K562 (cell line): ENCODE results near the gene EXOC4. TPM values are rescaled to one million over a fixed set of nuclear protein-coding genes. Genes with fewer than 3 reads are reported as not detected.
"Not testable (repeated sequence)": the region's sequence is repeated elsewhere in the genome, so short reads cannot be mapped to it uniquely, and the experiment has no call there.

Experiments
- ATAC-seq: fragments of 200-7000 bp; cut with Tn5 transposase; 3 replicates; pipeline ENCODE4 v1.9.1; 2020; ENCODE audit warnings: moderate library complexity
- BruUV-seq: library from RNA; stranded (reverse); fragments of 400-500 nt; replicated peaks from 2 replicates; lab custom pipeline; 2021; lab: Mats Ljungman, UMichigan
- CTCF ChIA-PET: fragments of 300-600 bp; formaldehyde crosslinking; extraction: SDS; loops from one replicate; lab custom pipeline; 2021; ENCODE audit warnings: low intra/inter-chr PET ratio; lab: Yijun Ruan, JAX
- POLR2A ChIA-PET: fragments of 300-600, 350-650 bp; sonication (Branson Sonifier 250); formaldehyde crosslinking; extraction: SDS; loops from one replicate; lab custom pipeline; 2021; ENCODE audit warnings: antibody characterized with exemption, inconsistent platforms; lab: Yijun Ruan, JAX
- DNase-seq, 4 experiments: peaks; one replicate each; pipeline versions ENCODE4 v3.0.0 to v3.0.0-alpha.2; 2011 to 2018; ENCODE audit warnings: low spot score in 3 of 4, mixed read lengths in 3 of 4; ENCODE audit errors: extremely low read depth in 1 of 4
- FAIRE-seq: peaks from 2 replicates; lab custom pipeline; 2011; peaks lifted over from hg19 to GRCh38; lab: Jason Lieb, UNC
- H2AFZ ChIP-seq: 2 replicates; pipeline ENCODE4 v1.6.0; 2011; ENCODE audit warnings: low read depth, low read length, control low read depth, inconsistent platforms
- H3K27ac ChIP-seq: fragments of 200-600 bp; 3 replicates; pipeline ENCODE4 v1.8.0; 2011; ENCODE audit warnings: low read depth, mild to moderate bottlenecking, control low read depth, inconsistent platforms, low read length, moderate library complexity, mixed read lengths; ENCODE audit errors: extremely low read depth
- H3K27me3 ChIP-seq, 2 experiments: fragments of 300-600 bp in 1 of 2; 2 replicates in 1 of 2; 3 replicates in 1 of 2; pipeline versions ENCODE4 v1.6.0 to v1.8.0; 2011; ENCODE audit warnings: inconsistent platforms in 2 of 2, low read length in 2 of 2, mild to moderate bottlenecking in 1 of 2, mixed read lengths in 1 of 2, moderate library complexity in 1 of 2; ENCODE audit not compliant: control insufficient read depth in 2 of 2, insufficient read depth in 2 of 2
- H3K36me3 ChIP-seq: fragments of 300-600 bp; 3 replicates; pipeline ENCODE4 v1.8.0; 2011; ENCODE audit warnings: mild to moderate bottlenecking, low read length, inconsistent platforms; ENCODE audit not compliant: control insufficient read depth, insufficient read depth
- H3K4me1 ChIP-seq, 2 experiments: fragments of 200-600 bp in 1 of 2; replicated peaks in 1 of 2; 2 replicates in 1 of 2; 3 replicates in 1 of 2; pipeline versions ENCODE4 v1.5.1 to v1.8.0; 2011; ENCODE audit warnings: inconsistent platforms in 2 of 2, low read length in 2 of 2, mild to moderate bottlenecking in 1 of 2, mixed read lengths in 1 of 2, moderate library complexity in 1 of 2; ENCODE audit not compliant: control insufficient read depth in 2 of 2, insufficient read depth in 2 of 2
- H3K4me2 ChIP-seq: 2 replicates; pipeline ENCODE4 v1.6.1; 2011; ENCODE audit warnings: low read length, control low read depth, inconsistent platforms, mixed read lengths; ENCODE audit not compliant: insufficient read depth
- H3K4me3 ChIP-seq: fragments of 200-600 bp; sonication (generic), shearing (Covaris generic); 2 replicates; pipeline ENCODE4 v1.5.1; 2016; ENCODE audit warnings: control low read depth, inconsistent platforms
- H3K79me2 ChIP-seq: fragments of 200-600 bp; 3 replicates; pipeline ENCODE4 v1.8.0; 2011; ENCODE audit warnings: low read length, inconsistent platforms; ENCODE audit not compliant: control insufficient read depth, insufficient read depth
- H3K9ac ChIP-seq, 2 experiments: 2 replicates each; pipeline versions ENCODE4 v1.6.0 to v1.6.1; 2011; ENCODE audit warnings: low read depth in 2 of 2, low read length in 2 of 2, control low read depth in 1 of 2, inconsistent platforms in 1 of 2, mild to moderate bottlenecking in 1 of 2, mixed read lengths in 1 of 2; ENCODE audit not compliant: insufficient read depth in 1 of 2
- H3K9me1 ChIP-seq: one replicate; pipeline ENCODE4 v1.6.0; 2011; ENCODE audit warnings: inconsistent platforms, mild to moderate bottlenecking, low read length, moderate library complexity; ENCODE audit not compliant: control insufficient read depth, insufficient read depth
- H3K9me3 ChIP-seq: replicated peaks from 2 replicates; pipeline ENCODE4 v1.5.1; 2011; ENCODE audit warnings: low read depth, low read length, inconsistent platforms; ENCODE audit not compliant: control insufficient read depth, insufficient read depth
- H4K20me1 ChIP-seq: replicated peaks from 2 replicates; pipeline ENCODE4 v1.6.1; 2011; ENCODE audit warnings: low read length, inconsistent platforms, mixed read lengths; ENCODE audit not compliant: control insufficient read depth, insufficient read depth
- ARID3B ChIP-seq: fragments of 250-450 bp; sonication (Bioruptor Pico); IDR thresholded peaks from 2 replicates; pipeline ENCODE4 v1.4.0; 2020; ENCODE audit warnings: borderline replicate concordance
- BMI1 ChIP-seq: fragments of 150-350 bp; IDR thresholded peaks from 2 replicates; pipeline ENCODE4 v1.6.1; 2014; ENCODE audit warnings: low read length
- CREB3L1 ChIP-seq: fragments of 450-650 bp; IDR thresholded peaks from 2 replicates; pipeline ENCODE4 v1.6.1; 2014; ENCODE audit warnings: low read depth, mild to moderate bottlenecking, moderate library complexity, borderline replicate concordance
- FOSL1 ChIP-seq: fragments of 200-800 bp; sonication (Bioruptor generic); conservative IDR thresholded peaks from 2 replicates; pipeline ENCODE4 v1.6.1; 2016; ENCODE audit warnings: missing genetic modification characterization, missing compliant biosample characterization
- HEY1 ChIP-seq: fragments of 250-450 bp; sonication (Bioruptor Pico); IDR thresholded peaks from 2 replicates; pipeline ENCODE4 v1.5.0; 2020; ENCODE audit warnings: mild to moderate bottlenecking, moderate library complexity, borderline replicate concordance
- HMBOX1 ChIP-seq: sonication (generic); IDR thresholded peaks from 2 replicates; pipeline ENCODE4 v1.6.1; 2016
- HNRNPUL1 ChIP-seq: fragments of 200-400 bp; formaldehyde crosslinking; IDR thresholded peaks from 2 replicates; pipeline ENCODE4 v1.6.1; 2017; ENCODE audit warnings: low read length
- JUN ChIP-seq, 2 experiments: sonication (generic) in 1 of 2; formaldehyde crosslinking in 1 of 2; IDR thresholded peaks; 2 replicates each; pipeline versions ENCODE4 v1.6.1 to v1.8.0; 2012 to 2022; ENCODE audit warnings: borderline replicate concordance in 2 of 2, mild to moderate bottlenecking in 2 of 2, improper control_type of control experiment in 1 of 2, low read depth in 1 of 2, low read length in 1 of 2, missing genetic modification reagents in 1 of 2
- KLF16 ChIP-seq: IDR thresholded peaks from 2 replicates; pipeline ENCODE4 v1.6.1; 2016; ENCODE audit warnings: antibody characterized with exemption
- PHF8 ChIP-seq: fragments of 200-600 bp; sonication (generic); IDR thresholded peaks from 2 replicates; pipeline ENCODE4 v1.6.1; 2012; ENCODE audit warnings: mixed run types, mild to moderate bottlenecking, inconsistent platforms, low read length, moderate library complexity, borderline replicate concordance
- TARDBP ChIP-seq: fragments of 450-650 bp; IDR thresholded peaks from 2 replicates; pipeline ENCODE4 v1.6.1; 2016
- ZNF146 ChIP-seq: IDR thresholded peaks from one replicate; pipeline ENCODE4 v1.6.1; 2018; ENCODE audit warnings: missing compliant biosample characterization; ENCODE audit not compliant: unreplicated experiment
- ZNF584 ChIP-seq: fragments of 200-800 bp; sonication (Bioruptor generic); IDR thresholded peaks from 2 replicates; pipeline ENCODE4 v1.6.1; 2016; ENCODE audit warnings: low read depth, mild to moderate bottlenecking, missing genetic modification characterization, missing compliant biosample characterization
- WGBS: fragments of 100-300 bp; shearing (Covaris generic); methylation state at CpG from one replicate; pipeline ENCODE4 v1.1.6; 2016; ENCODE audit warnings: low coverage, mixed read lengths; ENCODE audit not compliant: insufficient coverage; ENCODE audit errors: missing lambda C conversion rate; 5-methylcytosine and 5-hydroxymethylcytosine counted together
- in situ Hi-C: fragments of 300-500 bp; cut with MboI; formaldehyde crosslinking; loops from 4 replicates; pipeline ENCODE4 v1.15.0; 2018; ENCODE audit warnings: inconsistent platforms, mixed read lengths
- intact Hi-C: fragments of 100-400 bp; cut with micrococcal nuclease; formaldehyde crosslinking; loops from 2 replicates; pipeline ENCODE4 v1.14.2; 2022
- polyA plus RNA-seq, 8 experiments: library from polyadenylated mRNA; depleted of rRNA in 4 of 8; stranded (reverse) in 5 of 8; unstranded in 3 of 8; fragments of >200 nt; fragmentation: Nextera tagmentation in 2 of 8; fragmentation: Illumina TruSeq in 1 of 8; extraction: Ambion mirVana in 2 of 8; extraction: Trizol in 1 of 8; gene quantifications; 2 replicates each; pipeline versions ENCODE4 v1.2.1 to v1.2.3, GENCODE V29; 2011 to 2014; ENCODE audit warnings: inconsistent platforms in 1 of 8, missing spikeins in 1 of 8
- total RNA-seq, 7 experiments: library from RNA; depleted of rRNA in 6 of 7; stranded (reverse); fragments of >200 nt in 6 of 7; fragmentation: Illumina TruSeq in 2 of 7; extraction: Trizol in 2 of 7; gene quantifications; 2 replicates each; pipeline versions ENCODE4 v1.2.1 to v1.2.3, GENCODE V29; 2011 to 2021; ENCODE audit warnings: low replicate concordance in 1 of 7

Gene EXOC4
- total and polyA plus RNA-seq, 9 of the 15 experiments (the other 6 are each of a cell fraction or from before 2014, with no cell fraction given), result 18.5 to 73.1 (median 46.6) TPM

DNA sequence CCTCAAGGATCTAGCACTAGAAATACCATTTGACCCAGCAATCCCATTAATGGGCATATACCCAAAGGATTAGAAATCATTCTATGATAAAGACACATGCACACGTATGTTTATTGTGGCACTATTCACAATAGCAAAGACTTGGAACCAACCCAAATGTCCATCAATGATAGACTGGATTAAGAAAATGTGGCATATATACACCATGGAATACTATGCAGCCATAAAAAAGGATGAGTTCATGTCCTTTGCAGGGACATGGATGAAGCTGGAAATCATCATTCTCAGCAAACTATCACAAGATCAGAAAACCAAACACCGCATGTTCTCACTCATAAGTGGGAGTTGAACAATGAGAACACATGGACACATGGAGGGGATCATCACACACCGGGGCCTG is 39.1 kb upstream of the EXOC4 start:
- FAIRE-seq, BruUV-seq, H3K9ac ChIP-seq, intact Hi-C loops, in situ Hi-C loops, H3K4me1 ChIP-seq, H2AFZ ChIP-seq, H3K79me2 ChIP-seq, H3K4me3 ChIP-seq, H3K9me3 ChIP-seq, H3K9me1 ChIP-seq, H3K4me2 ChIP-seq, H3K36me3 ChIP-seq, DNase-seq, H4K20me1 ChIP-seq, CTCF ChIA-PET, POLR2A ChIA-PET, ATAC-seq, H3K27ac ChIP-seq: not testable (repeated sequence)
- WGBS, result 14% methylated on average over 3 of the region's 3 CpGs
- peaks cover 10 to 16% of the 10 kb centered on the region in 2 experiments for H3K27me3 ChIP-seq
- TF ChIP-seq ZNF146, result peak; percentile 47

DNA sequence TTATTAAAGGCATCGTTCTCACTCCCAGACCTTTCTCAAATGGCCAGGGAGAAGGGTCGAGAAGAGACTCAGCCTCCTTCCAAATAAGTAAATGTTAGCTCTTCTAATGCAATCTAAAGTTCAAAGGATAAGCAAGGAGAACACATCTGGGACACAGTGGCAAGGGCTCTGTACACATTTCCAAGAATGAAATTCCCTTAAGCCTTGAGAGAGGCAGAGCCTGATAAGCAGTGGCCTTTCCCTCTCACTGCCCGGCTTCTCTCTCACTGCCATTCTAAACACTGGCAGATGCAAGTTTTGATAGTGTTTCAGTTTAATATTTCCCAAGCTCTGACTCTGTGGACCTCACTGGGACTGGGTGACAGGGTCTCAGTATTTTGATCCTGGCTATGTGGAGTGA is 35.1 kb upstream of the EXOC4 start:
- H3K4me2 ChIP-seq, result no peak overlapping the region
- no peaks in the 10 kb centered on the region for H3K4me1 ChIP-seq
- no peaks in the 10 kb centered on the region for H3K9me1 ChIP-seq
- WGBS, result 1% methylated on average over 3 of the region's 3 CpGs
- DNase-seq (no peak), ATAC-seq (no peak), FAIRE-seq (no peak)
- intact Hi-C loops, result no loop called here
- no peak overlapping the region for H2AFZ ChIP-seq
- no peak overlapping the region for H3K4me3 ChIP-seq
- no peaks in the 10 kb centered on the region for H3K36me3 ChIP-seq
- H3K9me3 ChIP-seq, result no peaks in the 10 kb centered on the region
- in situ Hi-C loops, result no loop called here
- no TSS peak for BruUV-seq
- H3K79me2 ChIP-seq, result no peaks in the 10 kb centered on the region
- H3K27me3 ChIP-seq, result peaks cover 10 to 13% of the 10 kb centered on the region in 2 experiments; a peak in 4 of 5 replicates
- CTCF ChIA-PET, result no interaction called here
- no peaks in the 10 kb centered on the region for H4K20me1 ChIP-seq
- H3K9ac ChIP-seq, result no peak overlapping the region
- H3K27ac ChIP-seq, result no peak overlapping the region
- POLR2A ChIA-PET, result no interaction called here
- no peak for TF ChIP-seq PHF8
- TF ChIP-seq HEY1 (CRISPR knock-in tag), result no peak
- no peak for TF ChIP-seq CREB3L1
- TF ChIP-seq KLF16, result no peak
- TF ChIP-seq ZNF584 (CRISPR knock-in tag), result no peak
- no peak for TF ChIP-seq BMI1
- TF ChIP-seq FOSL1 (tag), result no peak
- TF ChIP-seq TARDBP, result no peak
- no peak for TF ChIP-seq HNRNPUL1
- TF ChIP-seq JUN (IDR thresholded peaks at IDR 0.05; ENCODE audit: borderline replicate concordance, low read depth, low read length), result no peak
- no peak for TF ChIP-seq JUN (CRISPR knock-in tag; IDR thresholded peaks at IDR 0.05; ENCODE audit: borderline replicate concordance)
- no peak for TF ChIP-seq ARID3B (CRISPR knock-in tag)
- TF ChIP-seq HMBOX1, result no peak
